Glomerular visceral epithelial cell (primary cell): Measurements from ENCODE around the gene NEURL1B.

Source experiments
- DNase-seq: peaks from one replicate; pipeline ENCODE4 v3.0.0-alpha.2; 2016; ENCODE audit errors: extremely low spot score

Gene NEURL1B

DNA sequence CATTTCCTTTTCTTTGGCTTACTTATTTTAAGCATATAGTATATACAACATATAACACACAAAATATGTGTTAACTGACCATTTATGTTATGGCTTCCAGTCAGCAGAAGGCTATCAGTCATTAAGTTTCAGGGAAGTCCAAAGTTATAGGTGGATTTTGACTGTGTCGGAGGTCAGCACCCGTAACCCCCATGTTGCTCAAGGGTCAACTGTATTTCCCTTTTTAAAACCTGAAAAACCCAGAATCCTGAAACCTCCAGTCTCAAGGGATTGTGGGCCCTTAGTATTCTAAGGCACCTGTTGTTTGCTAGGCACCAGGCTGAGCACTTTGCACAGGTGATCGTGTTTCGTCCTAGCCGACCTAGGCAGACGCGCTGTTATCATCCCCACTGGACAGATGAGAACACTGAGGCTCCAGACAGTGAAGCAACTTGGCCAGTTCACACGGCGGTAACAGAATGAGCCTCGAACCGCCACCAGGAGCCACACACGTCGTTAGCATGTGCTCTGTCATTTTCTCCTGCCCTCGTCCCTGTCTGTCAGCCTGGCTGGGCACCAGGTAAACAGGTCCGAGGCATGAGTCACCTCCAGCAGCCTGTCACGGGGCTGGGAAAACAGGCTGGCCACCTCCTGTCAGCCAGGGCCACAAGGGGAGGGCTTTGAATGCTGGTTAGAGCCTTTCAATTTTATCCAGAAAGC, 90.1 kb downstream of the NEURL1B start:
- peak; percentile 59 for DNase-seq

DNA sequence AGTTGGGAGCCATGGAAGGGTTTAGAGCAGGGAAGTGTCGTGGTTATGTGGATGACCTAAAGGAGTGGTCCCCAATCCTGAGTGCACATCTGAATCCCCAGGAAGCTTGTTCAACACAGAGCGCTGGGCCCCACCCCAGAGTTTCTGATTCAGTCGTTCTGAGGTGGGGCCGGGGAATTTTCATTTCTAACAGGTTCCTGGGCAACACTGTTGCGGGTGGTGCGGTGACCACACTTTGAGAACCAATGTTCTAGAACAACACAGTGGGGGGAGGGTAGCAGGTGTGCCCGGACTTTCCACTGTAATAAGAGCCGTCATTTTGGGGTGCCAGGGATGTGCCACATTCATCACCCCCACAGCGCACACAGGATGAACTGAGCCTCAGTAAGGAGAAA, 90.6 kb downstream of the NEURL1B start:
- no peak for DNase-seq

DNA sequence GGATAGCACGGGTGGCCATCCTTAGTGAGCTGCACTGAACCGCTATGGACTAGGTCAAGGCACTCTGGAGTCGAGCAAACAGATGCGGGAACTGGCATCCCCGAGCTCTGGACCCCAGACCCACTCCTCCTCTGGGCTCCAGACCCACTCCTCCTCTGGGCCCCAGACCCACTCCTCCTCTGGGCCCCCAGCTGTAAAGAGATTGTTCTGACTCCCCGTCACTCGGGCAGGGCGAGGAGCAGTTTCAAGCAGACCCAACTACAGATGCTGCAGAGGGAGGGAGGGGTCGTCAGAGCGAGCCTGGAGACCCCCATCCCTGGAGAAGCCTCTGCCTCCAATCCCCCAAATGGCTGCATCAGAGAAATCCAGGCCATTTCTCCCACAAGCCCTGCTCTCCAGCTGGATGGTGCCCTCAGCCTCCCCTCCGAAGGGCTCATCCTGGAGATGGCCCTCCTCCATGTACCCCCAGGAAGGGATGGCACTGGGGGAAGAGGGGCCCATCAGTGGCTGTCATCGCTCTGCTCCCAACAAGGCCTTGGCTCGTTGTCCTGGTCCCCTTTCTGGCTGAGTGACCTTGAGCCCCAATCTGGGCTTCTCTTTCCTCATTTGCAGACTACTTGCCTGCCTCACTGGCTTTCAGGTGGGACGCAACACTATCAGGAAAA, 91.3 kb downstream of the NEURL1B start:
- DNase-seq: no peak

DNA sequence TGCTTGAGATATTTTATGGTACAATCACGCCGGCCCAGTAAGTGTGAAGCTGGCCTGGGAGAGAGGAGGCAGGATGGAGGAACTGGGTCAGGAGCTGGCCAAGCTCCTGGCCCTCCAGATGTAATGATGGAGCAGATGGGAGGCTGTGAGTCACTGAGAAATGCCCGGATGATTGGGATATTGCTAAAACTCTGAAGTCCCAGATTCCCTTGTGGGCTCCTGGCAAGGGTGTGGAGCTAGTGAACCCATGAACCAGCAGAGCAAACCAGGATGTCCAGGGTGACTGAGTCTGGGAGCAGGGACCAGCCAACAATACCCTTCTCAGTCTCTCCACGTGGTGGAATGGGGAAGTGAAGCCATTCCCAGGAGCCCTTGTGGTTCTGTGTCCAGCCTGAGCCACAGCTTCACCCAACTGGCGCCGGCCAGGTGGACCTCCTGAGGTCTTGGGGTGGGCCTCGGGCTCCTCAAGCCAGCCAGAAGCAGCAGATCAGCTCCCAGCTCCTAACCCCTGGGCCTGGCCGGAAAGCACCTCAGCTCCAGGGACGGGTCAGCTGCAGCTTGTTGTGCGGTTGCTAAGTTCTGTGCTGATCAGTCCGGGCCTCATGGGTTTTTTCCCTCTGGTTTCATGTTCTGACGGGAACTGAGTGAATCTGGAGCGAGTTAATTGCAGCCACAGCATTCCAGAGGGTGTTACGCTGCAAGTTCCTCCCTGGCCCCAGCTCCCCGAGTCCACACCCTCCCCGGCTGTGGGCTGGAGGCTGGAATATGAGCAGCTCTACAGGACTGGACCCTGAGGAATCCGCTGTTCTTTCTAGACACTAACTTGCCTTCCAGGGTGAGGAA, 92.3 kb downstream of the NEURL1B start:
- DNase-seq: peak; percentile 99

DNA sequence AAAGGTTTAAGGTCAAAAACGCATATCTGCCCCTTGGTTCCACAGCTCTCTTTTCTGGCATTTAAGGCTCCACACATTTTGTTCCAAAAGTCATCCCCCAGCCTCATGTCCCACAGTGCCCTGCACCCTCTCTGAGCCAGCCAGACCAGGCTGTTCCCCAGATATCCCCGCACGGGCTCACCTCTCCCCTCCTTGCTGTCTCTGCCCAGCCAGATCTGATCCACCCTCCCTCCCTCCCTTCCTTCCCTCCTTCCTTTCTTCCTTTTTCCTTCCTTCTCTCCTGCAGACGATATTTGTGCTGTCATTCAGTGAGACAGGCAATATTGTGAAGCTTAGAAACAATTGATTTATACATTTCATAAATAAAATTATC, 92.9 kb downstream of the NEURL1B start:
- no peak for DNase-seq

DNA sequence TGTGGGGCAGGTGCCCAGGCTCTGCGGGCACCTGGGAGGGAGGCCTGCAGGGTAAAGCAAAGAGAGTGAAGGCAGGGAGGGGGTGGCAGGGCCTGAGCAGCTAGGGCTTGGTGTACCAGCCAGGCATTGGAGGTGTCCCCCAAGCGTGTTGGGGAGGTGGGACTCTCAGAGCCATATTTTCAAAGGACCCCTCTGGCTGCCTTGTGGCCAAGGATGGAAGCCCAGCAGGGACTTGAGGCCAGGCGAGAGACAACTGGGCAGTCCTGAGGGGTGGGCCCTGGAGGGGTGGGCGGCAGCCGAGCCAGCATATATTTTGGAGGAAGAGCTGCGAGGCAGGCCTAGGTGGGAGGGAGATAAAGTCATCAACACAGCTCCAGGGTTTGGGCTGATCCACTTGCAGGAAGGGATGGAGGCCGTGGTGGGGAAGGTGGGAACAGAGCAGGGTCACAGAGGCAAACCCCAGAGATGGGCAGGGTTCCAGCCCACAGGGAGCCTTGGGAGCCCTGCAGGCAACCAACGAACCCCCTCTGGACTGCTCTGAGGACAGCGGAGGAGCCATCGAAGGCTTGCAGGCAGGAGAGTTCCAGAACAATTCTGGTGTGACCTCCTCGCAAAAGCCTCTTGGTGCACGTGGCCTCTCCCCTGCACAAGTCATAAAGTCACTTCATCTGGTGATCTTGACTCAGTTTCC, 94.2 kb downstream of the NEURL1B start:
- no peak for DNase-seq

DNA sequence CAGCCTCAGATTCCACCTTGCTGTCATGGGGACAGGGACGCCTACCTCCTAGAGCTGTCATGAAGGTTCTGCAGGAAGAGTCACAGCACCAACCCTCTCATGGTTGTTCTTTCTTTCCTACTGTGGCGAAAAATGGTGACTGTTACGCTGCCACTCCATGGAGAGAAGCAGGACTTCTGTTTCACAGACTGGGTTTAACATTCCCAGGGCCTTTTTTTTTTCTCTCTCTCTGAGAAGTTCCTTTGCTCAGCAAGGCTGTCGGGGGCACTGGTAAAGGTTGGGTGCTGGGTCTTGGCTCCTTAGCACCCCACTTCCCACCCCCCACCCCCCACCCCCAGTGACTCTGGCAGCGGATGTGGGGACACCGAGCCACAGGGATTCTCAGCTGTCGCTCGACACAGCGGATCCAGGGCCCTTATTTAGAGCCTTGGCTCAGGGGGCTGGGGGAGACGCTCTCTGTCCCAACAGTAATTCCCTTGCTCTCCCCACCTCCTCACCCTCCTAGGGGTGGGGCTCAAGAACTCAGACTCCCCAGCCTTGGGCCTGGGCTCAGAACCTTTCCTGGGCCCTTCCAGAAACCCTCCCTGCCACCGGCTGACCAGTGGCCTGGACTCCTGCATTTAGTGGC, 95.6 kb downstream of the NEURL1B start:
- DNase-seq: no peak

DNA sequence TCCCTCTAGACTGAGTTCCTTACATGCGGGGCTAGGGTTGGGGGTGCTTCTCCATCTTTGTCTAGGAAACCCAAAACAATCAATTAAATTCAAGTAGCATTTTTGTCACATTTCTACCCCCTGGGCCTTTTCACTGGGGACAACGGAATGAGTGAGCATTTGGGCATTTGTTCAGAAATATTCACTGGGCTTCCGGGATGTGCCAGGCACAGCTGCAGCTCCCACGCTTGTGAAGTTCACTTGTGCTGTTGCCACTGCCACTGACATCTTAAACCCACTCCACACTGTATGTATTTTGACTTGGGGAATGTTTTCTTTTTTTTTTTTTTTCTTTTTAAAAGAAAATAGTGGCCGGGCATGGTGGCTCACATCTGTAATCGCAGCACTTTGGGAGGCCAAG, 98.3 kb downstream of the NEURL1B start:
- no peak for DNase-seq

DNA sequence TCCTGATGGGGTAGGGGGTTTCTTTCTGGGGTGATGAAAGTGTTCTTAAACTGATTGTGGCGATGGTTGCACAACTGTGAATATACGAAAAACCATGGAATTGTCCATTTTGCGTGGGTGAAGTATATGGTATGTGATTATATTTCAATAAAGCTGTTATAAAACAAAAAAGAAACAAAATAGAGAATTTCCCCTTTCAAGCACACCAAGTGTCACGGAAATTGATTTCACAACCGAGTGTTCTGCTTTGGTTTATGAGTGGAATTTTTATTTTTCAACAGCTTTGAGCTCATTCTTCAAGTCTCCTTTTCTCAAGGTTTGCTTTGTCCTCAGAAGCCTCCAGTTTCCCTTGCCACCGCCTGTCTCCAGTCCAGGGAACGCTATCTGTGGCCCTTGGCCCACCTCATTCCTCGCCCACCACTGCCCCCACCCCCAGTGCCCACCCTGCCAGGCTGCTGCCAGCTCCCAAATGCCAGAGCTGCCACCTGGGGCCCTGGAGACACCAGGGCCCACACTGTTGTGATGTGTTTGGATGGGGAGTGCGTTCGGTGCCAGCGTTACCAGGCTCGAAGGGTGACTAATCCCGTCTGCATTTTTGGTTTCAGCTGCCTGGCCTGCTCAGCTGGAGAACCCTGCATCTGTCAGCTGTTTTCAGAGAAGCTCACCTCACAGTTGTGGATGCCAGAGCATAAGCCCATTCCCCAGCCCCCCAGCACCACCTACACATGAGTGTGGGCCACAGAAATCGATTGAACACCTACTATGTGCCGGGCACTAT, 99.6 kb downstream of the NEURL1B start:
- peak; percentile 98 for DNase-seq
